H9 (cell line): ENCODE measurements around the gene MCCC2. TPM values are rescaled to one million over a fixed set of nuclear protein-coding genes. Genes with fewer than 3 reads are reported as not detected.

ENCODE experiments used
- DNase-seq: peaks from one replicate; pipeline ENCODE4 v3.0.0-alpha.2; 2017
- H2AFZ ChIP-seq: one replicate; pipeline ENCODE4 v1.6.1; 2013; ENCODE audit warnings: mild to moderate bottlenecking, low read length, control low read depth, moderate library complexity
- H2AK5ac ChIP-seq: 2 replicates; pipeline ENCODE4 v1.6.1; 2013; ENCODE audit warnings: low read length, control low read depth, mixed read lengths; ENCODE audit not compliant: insufficient read length
- H2BK120ac ChIP-seq: one replicate; pipeline ENCODE4 v1.6.1; 2013; ENCODE audit warnings: low read depth, mild to moderate bottlenecking, low read length, control low read depth, inconsistent platforms; ENCODE audit not compliant: poor library complexity, severe bottlenecking
- H2BK12ac ChIP-seq: 2 replicates; pipeline ENCODE4 v1.6.1; 2013; ENCODE audit warnings: low read length, control low read depth, mixed read lengths, low read depth; ENCODE audit not compliant: insufficient read length
- H2BK15ac ChIP-seq: 2 replicates; pipeline ENCODE4 v1.6.1; 2013; ENCODE audit warnings: low read depth, low read length, control low read depth
- H2BK20ac ChIP-seq: one replicate; pipeline ENCODE4 v1.6.1; 2013; ENCODE audit warnings: low read depth, mild to moderate bottlenecking, low read length, control low read depth, inconsistent platforms; ENCODE audit not compliant: poor library complexity, severe bottlenecking
- H2BK5ac ChIP-seq: 2 replicates; pipeline ENCODE4 v1.6.1; 2013; ENCODE audit warnings: low read length, control low read depth, mixed read lengths; ENCODE audit not compliant: insufficient read length
- H3K14ac ChIP-seq: 2 replicates; pipeline ENCODE4 v1.6.1; 2013; ENCODE audit warnings: low read length, control low read depth; ENCODE audit not compliant: insufficient read depth
- H3K18ac ChIP-seq: 2 replicates; pipeline ENCODE4 v1.6.1; 2013; ENCODE audit warnings: low read depth, mild to moderate bottlenecking, mixed read lengths, low read length, control low read depth; ENCODE audit not compliant: insufficient read length
- H3K23ac ChIP-seq: 2 replicates; pipeline ENCODE4 v1.6.1; 2013; ENCODE audit warnings: low read length, control low read depth, mixed read lengths, low read depth; ENCODE audit not compliant: insufficient read length
- H3K23me2 ChIP-seq: 2 replicates; pipeline ENCODE4 v1.6.1; 2013; ENCODE audit warnings: low read depth, mild to moderate bottlenecking, mixed read lengths, low read length, control low read depth; ENCODE audit not compliant: insufficient read length, poor library complexity, severe bottlenecking
- H3K27ac ChIP-seq: 2 replicates; pipeline ENCODE4 v1.5.1; 2013; ENCODE audit warnings: low read length, control low read depth, mixed read lengths, low read depth; ENCODE audit not compliant: insufficient read length
- H3K27me3 ChIP-seq: 2 replicates; pipeline ENCODE4 v1.6.1; 2013; ENCODE audit warnings: low read length, control low read depth, inconsistent platforms; ENCODE audit not compliant: insufficient read depth
- H3K4ac ChIP-seq: 2 replicates; pipeline ENCODE4 v1.6.1; 2013; ENCODE audit warnings: low read depth, mild to moderate bottlenecking, control low read depth, inconsistent platforms, low read length, moderate library complexity
- H3K4me1 ChIP-seq: 2 replicates; pipeline ENCODE4 v1.6.1; 2013; ENCODE audit warnings: low read length, control low read depth, inconsistent platforms; ENCODE audit not compliant: insufficient read depth
- H3K4me2 ChIP-seq: 2 replicates; pipeline ENCODE4 v1.6.1; 2013; ENCODE audit warnings: low read length, control low read depth, mixed read lengths; ENCODE audit not compliant: insufficient read length, insufficient read depth
- H3K56ac ChIP-seq: 2 replicates; pipeline ENCODE4 v1.6.1; 2013; ENCODE audit warnings: low read depth, mild to moderate bottlenecking, mixed read lengths, low read length, control low read depth; ENCODE audit not compliant: insufficient read length
- H3K79me1 ChIP-seq: 2 replicates; pipeline ENCODE4 v1.6.1; 2013; ENCODE audit warnings: low read depth, mild to moderate bottlenecking, moderate library complexity, low read length, control low read depth, inconsistent platforms; ENCODE audit not compliant: insufficient read depth, poor library complexity, severe bottlenecking
- H3K79me2 ChIP-seq: 2 replicates; pipeline ENCODE4 v1.6.1; 2013; ENCODE audit warnings: low read length, control low read depth, inconsistent platforms; ENCODE audit not compliant: insufficient read depth
- H3K9ac ChIP-seq: 2 replicates; pipeline ENCODE4 v1.6.1; 2013; ENCODE audit warnings: low read length, control low read depth, mixed read lengths; ENCODE audit not compliant: insufficient read length; ENCODE audit errors: extremely low read depth
- H3K9me3 ChIP-seq: one replicate; pipeline ENCODE4 v1.6.1; 2013; ENCODE audit warnings: low read depth, low read length, inconsistent platforms; ENCODE audit not compliant: control insufficient read depth
- H3T11ph ChIP-seq: one replicate; pipeline ENCODE4 v1.6.1; 2013; ENCODE audit warnings: mild to moderate bottlenecking, low read length, control low read depth, inconsistent platforms
- H4K20me1 ChIP-seq: one replicate; pipeline ENCODE4 v1.6.1; 2013; ENCODE audit not compliant: control insufficient read depth, insufficient read length, insufficient read depth
- H4K5ac ChIP-seq: 2 replicates; pipeline ENCODE4 v1.6.1; 2013; ENCODE audit warnings: low read depth, mild to moderate bottlenecking, mixed read lengths, low read length, control low read depth; ENCODE audit not compliant: insufficient read length
- H4K8ac ChIP-seq: replicated peaks from 2 replicates; pipeline ENCODE4 v1.6.1; 2013; ENCODE audit warnings: low read length, control low read depth, mixed read lengths, low read depth; ENCODE audit not compliant: insufficient read length
- H4K91ac ChIP-seq: 2 replicates; pipeline ENCODE4 v1.6.1; 2013; ENCODE audit warnings: low read depth, mild to moderate bottlenecking, moderate library complexity, mixed read lengths, low read length, control low read depth; ENCODE audit not compliant: insufficient read length
- H3K27ac Mint-ChIP-seq, 3 experiments: 2 replicates in 2 of 3; 3 replicates in 1 of 3; pipeline ENCODE4 v1.8.0; 2020 to 2021; ENCODE audit warnings: mixed read lengths in 3 of 3, mild to moderate bottlenecking in 1 of 3, moderate library complexity in 1 of 3
- H3K27me3 Mint-ChIP-seq: 2 replicates; pipeline ENCODE4 v1.8.0; 2021; ENCODE audit warnings: low read depth, mild to moderate bottlenecking, moderate library complexity, mixed read lengths
- H3K36me3 Mint-ChIP-seq, 3 experiments: 2 replicates in 2 of 3; 3 replicates in 1 of 3; pipeline ENCODE4 v1.8.0; 2020 to 2021; ENCODE audit warnings: low read depth in 3 of 3, mixed read lengths in 3 of 3; ENCODE audit not compliant: insufficient read depth in 1 of 3
- H3K4me1 Mint-ChIP-seq, 2 experiments: 2 replicates each; pipeline ENCODE4 v1.8.0; 2020; ENCODE audit warnings: mixed read lengths in 2 of 2
- H3K4me3 Mint-ChIP-seq, 2 experiments: 2 replicates in 1 of 2; 3 replicates in 1 of 2; pipeline ENCODE4 v1.8.0; 2020 to 2021; ENCODE audit warnings: mild to moderate bottlenecking in 2 of 2, mixed read lengths in 2 of 2, moderate library complexity in 1 of 2
- H3K9me3 Mint-ChIP-seq, 2 experiments: 2 replicates in 1 of 2; 3 replicates in 1 of 2; pipeline ENCODE4 v1.8.0; 2020; ENCODE audit warnings: mild to moderate bottlenecking in 2 of 2, mixed read lengths in 2 of 2, moderate library complexity in 1 of 2
- CTCF ChIP-seq: fragments of 200-600 bp; sonication (generic); conservative IDR thresholded peaks from 3 replicates; pipeline ENCODE4 v1.8.0; 2021; ENCODE audit warnings: antibody characterized with exemption, mild to moderate bottlenecking
- WGBS: extraction: QIAGEN DNeasy Blood & Tissue Kit; methylation state at CpG from one replicate; pipeline ENCODE4 v1.1.7; 2013; ENCODE audit warnings: missing lambda C conversion rate, low lambda C conversion rate, mixed read lengths; ENCODE audit not compliant: insufficient read length; ENCODE audit errors: extremely low coverage; 5-methylcytosine and 5-hydroxymethylcytosine counted together
- total RNA-seq: library from RNA; stranded (reverse); gene quantifications from 2 replicates; pipeline ENCODE4 v1.2.1, GENCODE V29; 2021

The MCCC2 gene
- total RNA-seq, 1 experiment from 2014 or later, result 62.7 TPM

DNA sequence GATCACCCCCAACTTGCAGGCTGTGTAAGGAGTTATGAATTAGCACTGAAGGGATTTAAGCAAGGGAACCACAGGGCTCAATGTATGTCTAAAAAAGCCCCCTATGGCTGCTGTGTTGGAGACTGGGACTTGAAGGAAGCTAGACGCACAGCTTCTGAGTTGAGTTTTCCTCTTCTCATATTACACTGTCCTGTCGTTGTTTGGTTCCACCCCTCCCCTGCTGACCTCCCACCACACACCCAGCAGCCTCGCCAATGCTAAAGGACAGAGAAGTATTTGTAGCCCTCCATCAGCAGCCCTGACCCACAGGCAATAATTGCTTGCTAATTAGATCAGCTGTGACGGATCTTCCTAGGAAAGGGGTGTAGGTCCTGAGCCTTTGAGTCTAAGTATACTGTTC is 116.8 kb downstream of the MCCC2 start:
- no peak overlapping the region for H3K4me2 ChIP-seq
- H3K4ac ChIP-seq, result no peak overlapping the region
- H3K27me3 Mint-ChIP-seq, result peaks cover 9% of the 10 kb centered on the region

More for the DNA sequence above, 116.8 kb downstream of the MCCC2 start:
- Histone ChIP-seq H4K5ac (no peak overlapping the region), H3K27ac (no peak overlapping the region), H2AFZ (no peak overlapping the region), H3K56ac (no peak overlapping the region), H2BK12ac (no peak overlapping the region), H3K79me1 (no peaks in the 10 kb centered on the region), H3K4me1 (no peaks in the 10 kb centered on the region), H3K23ac (no peak overlapping the region), H3K14ac (no peak overlapping the region), H2BK15ac (no peak overlapping the region), H3K9ac (no peak overlapping the region), H2BK120ac (no peak overlapping the region), H3K27me3 (no peaks in the 10 kb centered on the region), H3K79me2 (no peaks in the 10 kb centered on the region), H3K18ac (no peak overlapping the region), H3K23me2 (no peaks in the 10 kb centered on the region), H3T11ph (no peak overlapping the region), H4K8ac (no peak overlapping the region), H2BK20ac (no peak overlapping the region), H2BK5ac (no peak overlapping the region), H2AK5ac (no peak overlapping the region), H4K20me1 (no peaks in the 10 kb centered on the region), H4K91ac (no peak overlapping the region), H3K9me3 (no peaks in the 10 kb centered on the region)
- H3K9me3 Mint-ChIP-seq, result no peaks in the 10 kb centered on the region
- H3K27ac Mint-ChIP-seq, result no peak overlapping the region
- H3K4me1 Mint-ChIP-seq, result peaks cover 11 to 14% of the 10 kb centered on the region in 2 experiments
- no peak for TF ChIP-seq CTCF
- DNase-seq, result peak; percentile 38
- H3K4me3 Mint-ChIP-seq, result no peak overlapping the region
- no CpG with 5 or more reads among the region's 4 CpGs for WGBS
- no peaks in the 10 kb centered on the region for H3K36me3 Mint-ChIP-seq
